SU-DHL-6 (cell line): ENCODE results near the gene DYSF.

Experiments
- H2AFZ ChIP-seq: fragments of 200-600 bp; sonication (generic); 2 replicates; pipeline ENCODE4 v1.6.1; 2014; ENCODE audit warnings: low read depth, mild to moderate bottlenecking, moderate library complexity, mixed read lengths, antibody characterized with exemption, low read length; ENCODE audit not compliant: severe bottlenecking
- H3F3A ChIP-seq: fragments of 200-600 bp; shearing (Covaris generic); 2 replicates; pipeline ENCODE4 v1.6.0; 2016; ENCODE audit warnings: antibody characterized with exemption, mild to moderate bottlenecking; ENCODE audit not compliant: insufficient read depth
- H3K27ac ChIP-seq: fragments of 200-600 bp; sonication (generic); 2 replicates; pipeline ENCODE4 v1.5.1; 2016; ENCODE audit warnings: low read depth, mild to moderate bottlenecking, low read length, moderate library complexity, mixed read lengths
- H3K27me3 ChIP-seq: fragments of 200-600 bp; sonication (generic), shearing (Covaris generic); 2 replicates; pipeline ENCODE4 v1.6.0; 2014; ENCODE audit warnings: mild to moderate bottlenecking, low read length
- H3K36me3 ChIP-seq: fragments of 200-600 bp; sonication (generic); 2 replicates; pipeline ENCODE4 v1.6.1; 2014; ENCODE audit warnings: mild to moderate bottlenecking, low read length, mixed read lengths
- H3K4me2 ChIP-seq: fragments of 300-600, 200-600 bp; shearing (Covaris generic), sonication (generic); 2 replicates; pipeline ENCODE4 v1.6.0; 2014; ENCODE audit warnings: low read length, low read depth, mild to moderate bottlenecking; ENCODE audit not compliant: poor library complexity, severe bottlenecking
- H3K4me3 ChIP-seq: fragments of 200-600 bp; sonication (generic); 2 replicates; pipeline ENCODE4 v1.5.1; 2014; ENCODE audit warnings: antibody characterized with exemption, low read length, mild to moderate bottlenecking, mixed read lengths; ENCODE audit not compliant: insufficient read depth, poor library complexity, severe bottlenecking
- H3K79me2 ChIP-seq: fragments of 200-600 bp; sonication (generic); 2 replicates; pipeline ENCODE4 v1.6.1; 2014; ENCODE audit warnings: mild to moderate bottlenecking, low read length, moderate library complexity; ENCODE audit not compliant: insufficient read depth
- H3K9ac ChIP-seq: fragments of 200-600 bp; sonication (generic); 2 replicates; pipeline ENCODE4 v1.7.0; 2014; ENCODE audit warnings: mild to moderate bottlenecking, low read length
- H3K9me2 ChIP-seq: fragments of 200-600 bp; sonication (generic); replicated peaks from 2 replicates; pipeline ENCODE4 v1.6.1; 2014; ENCODE audit warnings: low read length; ENCODE audit not compliant: insufficient read depth
- H3K9me3 ChIP-seq: fragments of 200-600 bp; sonication (generic); 2 replicates; pipeline ENCODE4 v1.6.1; 2014; ENCODE audit warnings: low read length, mixed read lengths; ENCODE audit not compliant: insufficient read depth
- H4K20me1 ChIP-seq: fragments of 200-600 bp; sonication (generic); 2 replicates; pipeline ENCODE4 v1.6.1; 2014; ENCODE audit warnings: low read depth, mild to moderate bottlenecking, antibody characterized with exemption, low read length, moderate library complexity, mixed read lengths
- EZH2phosphoT487 ChIP-seq: fragments of 200-600 bp; sonication (generic), shearing (Covaris generic); conservative IDR thresholded peaks from 2 replicates; pipeline ENCODE4 v1.6.1; 2018; ENCODE audit warnings: mild to moderate bottlenecking, antibody characterized with exemption, low read length, moderate library complexity, mixed read lengths
- TF ChIP-seq, protein P1 (sequence below): fragments of 200-600 bp; sonication (generic); IDR thresholded peaks from one replicate; pipeline ENCODE4 v1.5.1; 2017; ENCODE audit warnings: antibody characterized with exemption, mild to moderate bottlenecking, low read length, moderate library complexity; ENCODE audit not compliant: insufficient read depth, poor library complexity, severe bottlenecking

The DYSF gene

DNA sequence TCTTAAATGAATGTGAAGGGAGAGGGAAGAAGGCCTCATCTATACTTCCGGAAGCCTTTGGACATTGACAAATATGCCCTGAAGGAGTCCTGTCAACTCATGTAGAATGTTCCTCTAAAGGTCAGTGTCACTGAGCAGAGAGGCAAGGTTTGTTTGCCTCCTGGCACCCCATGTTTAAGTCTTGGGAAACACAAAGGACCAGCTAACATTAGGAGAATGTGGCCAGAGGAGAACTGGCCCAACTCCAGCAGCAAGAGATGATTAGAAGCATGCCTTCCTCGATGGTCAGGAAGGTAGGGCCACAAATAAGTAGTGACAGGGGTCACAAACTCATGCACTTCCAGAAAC lies 5.7 kb downstream of the DYSF start:
- Histone ChIP-seq H4K20me1 (no peaks in the 10 kb centered on the region), H3K9me2 (no peaks in the 10 kb centered on the region), H3K4me2 (no peak overlapping the region), H3F3A (no peaks in the 10 kb centered on the region), H3K9me3 (peaks cover 15% of the 10 kb centered on the region; the same call in 1 of the 2 replicates), H3K79me2 (no peaks in the 10 kb centered on the region), H2AFZ (no peak overlapping the region), H3K27ac (no peak overlapping the region), H3K9ac (no peak overlapping the region), H3K4me3 (no peak overlapping the region), H3K36me3 (no peaks in the 10 kb centered on the region), H3K27me3 (no peaks in the 10 kb centered on the region)
- TF ChIP-seq, protein P1, sequence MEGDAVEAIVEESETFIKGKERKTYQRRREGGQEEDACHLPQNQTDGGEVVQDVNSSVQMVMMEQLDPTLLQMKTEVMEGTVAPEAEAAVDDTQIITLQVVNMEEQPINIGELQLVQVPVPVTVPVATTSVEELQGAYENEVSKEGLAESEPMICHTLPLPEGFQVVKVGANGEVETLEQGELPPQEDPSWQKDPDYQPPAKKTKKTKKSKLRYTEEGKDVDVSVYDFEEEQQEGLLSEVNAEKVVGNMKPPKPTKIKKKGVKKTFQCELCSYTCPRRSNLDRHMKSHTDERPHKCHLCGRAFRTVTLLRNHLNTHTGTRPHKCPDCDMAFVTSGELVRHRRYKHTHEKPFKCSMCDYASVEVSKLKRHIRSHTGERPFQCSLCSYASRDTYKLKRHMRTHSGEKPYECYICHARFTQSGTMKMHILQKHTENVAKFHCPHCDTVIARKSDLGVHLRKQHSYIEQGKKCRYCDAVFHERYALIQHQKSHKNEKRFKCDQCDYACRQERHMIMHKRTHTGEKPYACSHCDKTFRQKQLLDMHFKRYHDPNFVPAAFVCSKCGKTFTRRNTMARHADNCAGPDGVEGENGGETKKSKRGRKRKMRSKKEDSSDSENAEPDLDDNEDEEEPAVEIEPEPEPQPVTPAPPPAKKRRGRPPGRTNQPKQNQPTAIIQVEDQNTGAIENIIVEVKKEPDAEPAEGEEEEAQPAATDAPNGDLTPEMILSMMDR, result no peak
- no peak for TF ChIP-seq EZH2phosphoT487

DNA sequence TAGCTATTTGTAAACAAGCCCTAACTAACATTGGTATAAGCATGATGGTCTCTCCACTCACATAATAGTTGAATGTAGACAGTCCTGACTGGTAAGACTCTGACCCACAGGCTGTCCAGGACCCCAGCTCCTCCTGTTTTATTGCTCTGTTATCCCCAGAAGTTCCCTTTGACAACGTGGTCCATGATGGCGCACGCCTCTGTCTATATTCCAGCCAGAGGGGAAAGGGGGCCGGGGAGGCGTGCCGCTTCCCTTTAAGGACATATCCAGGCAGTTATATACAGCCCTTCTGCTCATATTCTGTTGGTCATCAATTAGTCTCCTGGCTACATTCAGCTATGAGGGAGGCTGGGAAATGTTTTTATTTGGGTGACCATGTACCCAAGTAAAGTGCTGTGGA lies 6.7 kb downstream of the DYSF start:
- H3K9me3 ChIP-seq, result peaks cover 15% of the 10 kb centered on the region; the same call in 1 of the 2 replicates
- H2AFZ ChIP-seq, result no peak overlapping the region
- TF ChIP-seq, protein P1, result no peak
- no peak for TF ChIP-seq EZH2phosphoT487
- H3K79me2 ChIP-seq, result no peaks in the 10 kb centered on the region
- H3K27ac ChIP-seq, result no peak overlapping the region
- H3K36me3 ChIP-seq, result no peaks in the 10 kb centered on the region
- H3F3A ChIP-seq, result no peaks in the 10 kb centered on the region
- no peak overlapping the region for H3K9ac ChIP-seq
- H4K20me1 ChIP-seq, result no peaks in the 10 kb centered on the region
- no peaks in the 10 kb centered on the region for H3K9me2 ChIP-seq
- no peaks in the 10 kb centered on the region for H3K27me3 ChIP-seq
- no peak overlapping the region for H3K4me2 ChIP-seq
- no peak overlapping the region for H3K4me3 ChIP-seq

DNA sequence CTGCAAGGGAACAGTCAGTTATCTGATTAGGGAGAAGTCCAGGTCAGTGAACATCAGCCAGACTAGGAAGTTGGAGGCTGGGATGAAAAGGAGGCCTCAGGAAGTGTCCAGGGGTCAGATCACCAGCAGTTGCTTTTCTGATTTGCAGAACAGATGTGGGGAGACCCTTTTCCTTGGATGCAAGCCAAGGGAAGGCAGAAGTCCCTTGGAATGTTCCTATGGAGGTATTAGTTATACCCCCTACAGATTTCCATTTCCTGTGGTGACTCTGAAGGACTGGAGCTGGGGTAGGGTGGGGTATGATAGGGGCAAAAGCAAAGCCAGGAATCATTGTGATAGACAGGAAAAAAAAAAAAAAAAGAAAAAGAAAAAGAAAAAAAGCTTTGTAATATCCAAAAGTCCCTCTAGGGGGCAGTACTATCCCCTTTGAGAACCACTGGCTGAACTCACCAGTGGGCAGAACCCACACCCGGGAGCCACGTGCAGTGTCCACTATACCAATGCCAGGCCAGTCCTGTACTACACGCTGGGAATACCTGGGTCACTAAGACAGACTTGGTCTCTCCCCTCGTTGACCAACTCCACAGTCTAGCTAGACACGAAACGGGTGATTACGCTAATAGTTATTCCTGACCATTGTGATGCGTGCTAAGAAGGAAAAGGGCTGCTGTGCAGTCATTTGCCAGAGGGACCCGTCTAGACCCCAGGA lies 7.4 kb downstream of the DYSF start:
- Histone ChIP-seq H3K4me3 (no peak overlapping the region), H3K9me2 (no peaks in the 10 kb centered on the region), H3K27ac (no peak overlapping the region), H3K9me3 (peaks cover 15% of the 10 kb centered on the region; the same call in 1 of the 2 replicates), H4K20me1 (no peaks in the 10 kb centered on the region), H3K9ac (no peak overlapping the region), H3K79me2 (no peaks in the 10 kb centered on the region), H3K36me3 (no peaks in the 10 kb centered on the region), H3K4me2 (no peak overlapping the region), H3F3A (no peaks in the 10 kb centered on the region), H3K27me3 (no peaks in the 10 kb centered on the region), H2AFZ (no peak overlapping the region)
- no peak for TF ChIP-seq EZH2phosphoT487
- TF ChIP-seq, protein P1, result no peak
